GM18951 (cell line): ENCODE data around the gene CPT1C.
A peak's percentile ranks its signal among the peaks of the same experiment; 100 is the strongest.

ENCODE experiments used
- POLR2A ChIP-seq: IDR thresholded peaks from 4 replicates; pipeline ENCODE4 v1.6.1; 2011; ENCODE audit warnings: mild to moderate bottlenecking; ENCODE audit not compliant: insufficient read length, insufficient read depth; ENCODE audit errors: extremely low read depth
- in situ Hi-C: fragments of 300-500 bp; cut with MboI; formaldehyde crosslinking; loops from one replicate; pipeline ENCODE4 v1.12.0; 2022; ENCODE audit warnings: low sequenced_read_pairs, mixed read lengths, inconsistent platforms; ENCODE audit not compliant: unreplicated experiment

CPT1C gene

GRCh38 chr19:49690656-49691242, at the start of gene CPT1C:
Gene CPT1C, plus strand, starts transcription at chr19:49691116. Its CDS starts 1,137 bp downstream, at chr19:49692253.
- TF ChIP-seq POLR2A = no peak
- in situ Hi-C loops = no loop called here

- peak; percentile 44 for TF ChIP-seq POLR2A
- in situ Hi-C loops = no loop called here
These were observed 49.0 kb upstream of the CPT1C start, which contains the start of gene SCAF1 for GRCh38 chr19:49641688-49642491. Gene SCAF1, plus strand, starts transcription at chr19:49642209. Its CDS starts 2,818 bp downstream, at chr19:49645027.

- TF ChIP-seq POLR2A = no peak
- in situ Hi-C loops = no loop called here
These were observed 48.4 kb upstream of the CPT1C start for GRCh38 chr19:49642492-49643035.

- no peak for TF ChIP-seq POLR2A
- in situ Hi-C loops = no loop called here
These were observed 47.5 kb upstream of the CPT1C start for GRCh38 chr19:49643466-49643865.

GRCh38 chr19:49645592-49645991, 45.3 kb upstream of the CPT1C start:
- in situ Hi-C loops = no loop called here
- no peak for TF ChIP-seq POLR2A

- in situ Hi-C loops = no loop called here
- no peak for TF ChIP-seq POLR2A
These were observed 44.9 kb upstream of the CPT1C start for GRCh38 chr19:49645995-49646394.

- TF ChIP-seq POLR2A = no peak
- in situ Hi-C loops = no loop called here
These were observed 44.3 kb upstream of the CPT1C start for GRCh38 chr19:49646586-49646985.

- TF ChIP-seq POLR2A = no peak
- in situ Hi-C loops = no loop called here
These were observed 39.7 kb upstream of the CPT1C start for GRCh38 chr19:49651029-49651819.

GRCh38 chr19:49651820-49652550, 38.9 kb upstream of the CPT1C start:
- in situ Hi-C loops = no loop called here
- TF ChIP-seq POLR2A = no peak

GRCh38 chr19:49652551-49653465, 38.1 kb upstream of the CPT1C start:
- TF ChIP-seq POLR2A = no peak
- in situ Hi-C loops = no loop called here

GRCh38 chr19:49653466-49653806, 37.5 kb upstream of the CPT1C start:
- TF ChIP-seq POLR2A = no peak
- in situ Hi-C loops = no loop called here

GRCh38 chr19:49654581-49654980, 36.3 kb upstream of the CPT1C start:
- in situ Hi-C loops = no loop called here
- no peak for TF ChIP-seq POLR2A
